Subcutaneous adipose tissue (tissue), 4 donors: Measurements from ENCODE around the gene KERA. TPM values are rescaled to one million over a fixed set of nuclear protein-coding genes. Genes with fewer than 3 reads are reported as not detected.

ENCODE experiments used
- total RNA-seq, 4 donors: library from RNA; depleted of rRNA; stranded (reverse); fragments of >200 nt; gene quantifications; one replicate each; pipeline ENCODE4 v1.1.0, GENCODE V29; 2016
- TF ChIP-seq, protein P1 (sequence below): fragments of 450-650 bp; IDR thresholded peaks from one replicate; pipeline ENCODE4 v1.5.1; 2016; ENCODE audit warnings: low read depth, mild to moderate bottlenecking, control low read depth, antibody characterized with exemption, moderate library complexity

Gene KERA
- total RNA-seq, 4 donors from 2014 or later, result not detected

DNA sequence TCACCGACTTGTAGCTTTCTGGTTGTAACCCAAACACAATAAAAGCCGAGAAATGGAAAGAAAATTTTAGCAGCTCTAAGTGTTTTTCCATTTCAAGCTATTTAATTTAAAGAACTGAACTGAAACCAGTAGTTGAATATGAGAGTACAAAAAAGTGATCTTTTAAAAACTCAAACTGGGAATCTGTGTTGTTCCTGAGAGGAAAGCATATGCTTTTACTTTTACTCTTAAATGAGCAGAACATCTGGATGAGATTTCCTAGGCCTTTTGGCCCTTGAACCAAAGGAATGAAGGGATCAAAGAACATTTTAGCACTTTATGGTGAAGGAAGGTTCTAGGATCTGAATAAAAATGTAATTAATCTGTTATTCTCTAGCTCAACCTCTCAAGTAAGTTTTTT, 1.3 kb downstream of the KERA start:
- TF ChIP-seq, protein P1, sequence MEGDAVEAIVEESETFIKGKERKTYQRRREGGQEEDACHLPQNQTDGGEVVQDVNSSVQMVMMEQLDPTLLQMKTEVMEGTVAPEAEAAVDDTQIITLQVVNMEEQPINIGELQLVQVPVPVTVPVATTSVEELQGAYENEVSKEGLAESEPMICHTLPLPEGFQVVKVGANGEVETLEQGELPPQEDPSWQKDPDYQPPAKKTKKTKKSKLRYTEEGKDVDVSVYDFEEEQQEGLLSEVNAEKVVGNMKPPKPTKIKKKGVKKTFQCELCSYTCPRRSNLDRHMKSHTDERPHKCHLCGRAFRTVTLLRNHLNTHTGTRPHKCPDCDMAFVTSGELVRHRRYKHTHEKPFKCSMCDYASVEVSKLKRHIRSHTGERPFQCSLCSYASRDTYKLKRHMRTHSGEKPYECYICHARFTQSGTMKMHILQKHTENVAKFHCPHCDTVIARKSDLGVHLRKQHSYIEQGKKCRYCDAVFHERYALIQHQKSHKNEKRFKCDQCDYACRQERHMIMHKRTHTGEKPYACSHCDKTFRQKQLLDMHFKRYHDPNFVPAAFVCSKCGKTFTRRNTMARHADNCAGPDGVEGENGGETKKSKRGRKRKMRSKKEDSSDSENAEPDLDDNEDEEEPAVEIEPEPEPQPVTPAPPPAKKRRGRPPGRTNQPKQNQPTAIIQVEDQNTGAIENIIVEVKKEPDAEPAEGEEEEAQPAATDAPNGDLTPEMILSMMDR, result no peak

DNA sequence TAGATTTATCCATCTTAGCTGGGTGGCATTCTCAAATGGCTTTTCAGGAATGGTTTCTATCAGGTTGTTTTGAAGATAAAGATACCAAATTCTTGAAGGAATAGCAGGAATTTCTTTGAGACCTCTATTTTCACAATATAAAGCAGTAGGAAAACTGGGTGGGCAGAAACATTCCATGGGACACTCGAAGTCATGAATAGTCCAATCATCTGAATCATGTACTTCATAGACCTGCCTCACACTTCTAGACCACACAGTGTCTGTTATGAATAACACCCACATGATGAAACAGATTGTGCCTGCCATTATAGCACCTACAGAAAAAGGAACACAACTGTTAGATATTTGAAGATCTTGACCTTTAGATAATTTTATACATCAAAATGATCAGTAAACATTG, 1.8 kb downstream of the KERA start:
- TF ChIP-seq, protein P1, result no peak

DNA sequence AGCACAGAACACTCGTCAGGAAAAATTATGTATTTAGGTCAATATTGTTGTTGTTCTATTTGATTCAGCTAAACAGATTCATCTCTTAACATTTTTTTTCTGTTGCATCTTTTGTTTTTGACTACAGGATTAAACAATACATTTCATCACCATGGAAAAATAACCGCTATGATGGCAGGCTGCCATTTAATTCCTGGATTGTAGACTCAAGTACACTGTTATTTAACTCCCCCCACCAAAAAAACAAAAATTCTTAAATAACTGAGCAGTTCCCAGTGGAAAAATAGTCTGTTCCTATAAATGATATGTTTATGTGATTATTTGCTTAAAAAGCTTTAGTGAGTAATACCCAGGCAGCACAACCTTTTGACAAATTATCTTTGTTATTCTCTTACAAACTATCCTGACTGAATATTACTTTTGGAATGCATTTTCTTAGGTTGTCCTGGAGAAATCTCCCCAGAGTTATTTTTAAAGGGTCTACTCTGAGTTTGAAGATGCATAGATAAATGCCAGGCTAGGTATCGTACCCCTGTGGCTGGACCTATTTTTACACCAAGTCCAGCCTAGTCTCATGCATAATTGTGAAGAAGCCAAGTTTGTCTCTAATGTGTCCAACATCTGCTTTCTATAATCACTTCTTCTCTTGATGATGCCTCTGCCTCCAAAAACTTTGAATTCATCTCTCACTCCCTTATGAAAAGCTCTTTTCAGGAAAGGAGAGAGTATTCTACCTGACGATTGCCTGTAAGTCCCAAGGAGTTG, 3.7 kb downstream of the KERA start:
- TF ChIP-seq, protein P1, result no peak

DNA sequence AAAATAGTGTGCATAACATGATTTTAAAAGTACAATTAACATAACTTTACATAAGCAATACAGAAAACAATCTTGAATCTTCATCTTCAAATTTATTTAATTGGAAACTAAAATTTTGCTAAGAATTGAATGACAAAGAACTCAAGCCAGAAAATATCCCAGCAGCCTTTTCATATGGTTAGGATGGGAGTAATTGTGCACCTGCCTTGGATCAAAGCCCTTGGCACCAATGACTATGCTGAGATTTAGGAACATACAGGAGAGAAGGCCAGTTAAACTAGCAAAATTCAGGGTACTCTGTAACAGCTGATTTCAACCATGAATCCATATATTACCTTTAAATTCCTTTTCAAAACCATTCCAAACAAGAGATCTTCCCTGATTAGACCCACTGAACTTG, 5.8 kb downstream of the KERA start:
- TF ChIP-seq, protein P1, result no peak

DNA sequence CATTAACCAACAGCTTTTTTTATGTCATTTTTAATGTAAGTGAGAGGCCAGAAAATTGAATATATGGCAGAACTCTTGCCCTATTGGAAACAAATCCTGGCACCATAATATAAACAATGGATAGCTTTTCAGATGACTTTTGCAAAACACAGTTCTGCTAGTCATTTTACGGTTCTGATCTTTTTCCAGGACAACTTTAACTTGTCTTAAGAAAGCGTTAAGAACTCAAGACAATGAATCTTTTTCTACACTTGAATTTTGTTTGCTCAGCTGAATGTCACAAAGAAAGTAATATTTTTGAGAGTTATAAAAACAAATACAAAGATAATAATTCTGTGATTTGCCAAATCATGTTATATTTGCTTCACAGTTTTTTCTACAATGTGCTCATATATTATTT, 13.2 kb downstream of the KERA start:
- TF ChIP-seq, protein P1, result no peak

DNA sequence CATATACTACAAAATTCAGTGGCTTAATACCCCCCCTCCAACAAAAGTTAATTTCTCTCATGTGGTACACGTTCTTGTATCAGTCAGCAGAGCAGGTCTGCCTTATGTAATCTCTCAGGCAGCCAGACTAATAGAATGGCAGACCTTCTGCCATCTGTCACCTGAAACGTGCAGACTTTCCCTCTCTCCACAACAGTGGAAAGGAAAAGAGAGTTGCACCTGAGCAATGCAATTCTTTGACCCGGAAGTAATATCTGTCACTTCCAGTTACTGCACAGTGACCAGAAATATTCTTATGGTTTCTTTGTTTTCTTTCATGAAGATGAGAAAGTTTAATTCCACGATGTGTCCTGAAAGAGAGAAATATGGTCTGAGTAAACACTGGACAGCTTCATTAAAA, 14.4 kb downstream of the KERA start:
- TF ChIP-seq, protein P1, result no peak

DNA sequence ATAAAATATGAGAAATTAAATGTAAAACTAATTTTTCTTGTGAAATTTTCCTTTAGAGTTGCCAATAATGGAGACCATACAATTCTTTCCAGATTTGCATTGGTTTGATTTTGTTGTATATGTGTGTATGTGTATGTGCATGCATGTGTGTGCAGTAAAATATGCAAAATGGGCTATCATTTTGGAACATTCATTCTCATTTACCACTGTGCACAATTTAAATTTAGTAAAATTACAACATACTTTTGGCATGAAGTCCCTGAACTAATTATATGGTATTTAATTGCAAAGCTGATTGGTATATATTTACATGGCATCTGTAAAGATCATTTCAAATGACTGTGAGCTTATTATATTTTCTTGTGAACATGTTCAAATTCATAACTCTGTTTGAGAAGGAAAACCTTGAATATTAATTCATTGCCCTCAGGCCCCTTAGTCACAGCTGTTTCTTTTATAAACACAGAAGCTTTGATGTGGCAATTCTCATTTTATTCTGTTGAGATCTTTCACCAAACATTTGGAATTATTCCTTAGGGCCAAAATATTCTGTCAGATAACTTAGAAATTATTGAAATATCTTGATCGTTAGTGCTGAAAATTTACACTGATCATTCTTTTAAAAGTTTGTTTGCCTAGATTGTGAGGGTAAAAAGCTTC, 17.6 kb downstream of the KERA start:
- TF ChIP-seq, protein P1, result no peak
